KMS-11 (cell line): Measurements from ENCODE around the gene MYD88.

Experiments
- H2AFZ ChIP-seq: fragments of 200-600 bp; sonication (generic); 2 replicates; pipeline ENCODE4 v1.6.1; 2016; ENCODE audit warnings: antibody characterized with exemption, mixed run types, low read depth
- H3K27ac ChIP-seq: fragments of 200-600 bp; sonication (generic); 2 replicates; pipeline ENCODE4 v1.6.1; 2016; ENCODE audit warnings: mild to moderate bottlenecking, mixed run types
- H3K27me3 ChIP-seq: fragments of 200-600 bp; sonication (generic); 2 replicates; pipeline ENCODE4 v1.6.1; 2017; ENCODE audit warnings: mild to moderate bottlenecking, low read depth, mixed run types, moderate library complexity; ENCODE audit not compliant: insufficient read depth
- H3K36me3 ChIP-seq: fragments of 200-600 bp; sonication (generic); 2 replicates; pipeline ENCODE4 v1.6.1; 2017; ENCODE audit warnings: mild to moderate bottlenecking, mixed run types; ENCODE audit not compliant: insufficient read depth
- H3K4me1 ChIP-seq: fragments of 200-600 bp; sonication (generic); 2 replicates; pipeline ENCODE4 v1.6.1; 2016; ENCODE audit warnings: mild to moderate bottlenecking, low read depth, mixed run types; ENCODE audit not compliant: poor library complexity, severe bottlenecking
- H3K4me2 ChIP-seq: fragments of 200-600 bp; sonication (generic); 2 replicates; pipeline ENCODE4 v1.7.0; 2016; ENCODE audit warnings: mild to moderate bottlenecking, mixed run types
- H3K4me3 ChIP-seq: fragments of 200-600 bp; sonication (generic); IDR thresholded peaks from 2 replicates; pipeline ENCODE4 v1.6.1; 2017; ENCODE audit warnings: low read depth, low read length, mixed read lengths; ENCODE audit not compliant: insufficient read depth
- H3K79me2 ChIP-seq: fragments of 200-600 bp; sonication (generic); 2 replicates; pipeline ENCODE4 v1.6.1; 2016; ENCODE audit warnings: low read depth, mixed run types; ENCODE audit not compliant: insufficient read depth
- H3K9ac ChIP-seq: fragments of 200-600 bp; sonication (generic); 2 replicates; pipeline ENCODE4 v1.6.1; 2016; ENCODE audit warnings: mild to moderate bottlenecking, mixed run types
- H4K20me1 ChIP-seq: fragments of 200-600 bp; sonication (generic); 2 replicates; pipeline ENCODE4 v1.6.1; 2016; ENCODE audit warnings: mild to moderate bottlenecking, mixed run types; ENCODE audit not compliant: insufficient read depth
- CTCF ChIP-seq: fragments of 200-600 bp; sonication (generic); conservative IDR thresholded peaks from 2 replicates; pipeline ENCODE4 v1.6.1; 2017; ENCODE audit warnings: low read depth, mild to moderate bottlenecking, antibody characterized with exemption, low read length, moderate library complexity, mixed read lengths

The MYD88 gene

GRCh38 chr3:38100498-38100897 is 38.0 kb upstream of the MYD88 start:
- Histone ChIP-seq H3K27me3 (no peaks in the 10 kb centered on the region), H3K4me2 (no peak overlapping the region), H4K20me1 (no peaks in the 10 kb centered on the region), H3K36me3 (no peaks in the 10 kb centered on the region), H3K9ac (no peak overlapping the region), H2AFZ (no peak overlapping the region), H3K27ac (no peak overlapping the region), H3K4me1 (no peaks in the 10 kb centered on the region), H3K79me2 (no peaks in the 10 kb centered on the region), H3K4me3 (no peak overlapping the region)
- TF ChIP-seq CTCF, result no peak

- H3K36me3 ChIP-seq, result no peaks in the 10 kb centered on the region
- no peaks in the 10 kb centered on the region for H3K79me2 ChIP-seq
- no peak overlapping the region for H3K4me3 ChIP-seq
- H3K27ac ChIP-seq, result no peak overlapping the region
- no peak for TF ChIP-seq CTCF
- no peak overlapping the region for H3K9ac ChIP-seq
- no peak overlapping the region for H3K4me2 ChIP-seq
- H4K20me1 ChIP-seq, result no peaks in the 10 kb centered on the region
- no peak overlapping the region for H2AFZ ChIP-seq
- H3K27me3 ChIP-seq, result no peaks in the 10 kb centered on the region
- no peaks in the 10 kb centered on the region for H3K4me1 ChIP-seq
These were observed 36.5 kb upstream of the MYD88 start for GRCh38 chr3:38101811-38102443.

- Histone ChIP-seq H3K9ac (no peak overlapping the region), H3K79me2 (no peaks in the 10 kb centered on the region), H4K20me1 (no peaks in the 10 kb centered on the region), H3K27ac (no peak overlapping the region), H3K27me3 (no peaks in the 10 kb centered on the region), H3K4me2 (no peak overlapping the region), H3K4me3 (no peak overlapping the region), H3K36me3 (no peaks in the 10 kb centered on the region), H3K4me1 (no peaks in the 10 kb centered on the region), H2AFZ (no peak overlapping the region)
- no peak for TF ChIP-seq CTCF
These were observed 36.0 kb upstream of the MYD88 start for GRCh38 chr3:38102444-38102814.

GRCh38 chr3:38105525-38105924 is 32.9 kb upstream of the MYD88 start:
- no peak overlapping the region for H3K9ac ChIP-seq
- no peaks in the 10 kb centered on the region for H3K27me3 ChIP-seq
- H3K4me1 ChIP-seq, result no peaks in the 10 kb centered on the region
- no peaks in the 10 kb centered on the region for H3K36me3 ChIP-seq
- no peak overlapping the region for H3K4me3 ChIP-seq
- no peaks in the 10 kb centered on the region for H3K79me2 ChIP-seq
- no peak for TF ChIP-seq CTCF
- H2AFZ ChIP-seq, result no peak overlapping the region
- H3K4me2 ChIP-seq, result no peak overlapping the region
- no peaks in the 10 kb centered on the region for H4K20me1 ChIP-seq
- H3K27ac ChIP-seq, result no peak overlapping the region
